ENCODE measurements around the gene MYH13. TPM values are rescaled to one million over a fixed set of nuclear protein-coding genes. Genes with fewer than 3 reads are reported as not detected.
A peak's percentile ranks its signal among the peaks of the same experiment; 100 is the strongest.

The MYH13 gene
- total and polyA plus RNA-seq, 2 of the 13 experiments (the other 11 are each of a cell fraction or from before 2014, with no cell fraction given), result not detected

GRCh38 chr17:10380631-10381408 is 8.0 kb upstream of the MYH13 start:
- BruUV-seq (replicated peaks), result no TSS peak

GRCh38 chr17:10370016-10370608 is 2.7 kb downstream of the MYH13 start:
- ATAC-seq (no peak), DNase-seq (ENCODE audit: low spot score) (no peak), FAIRE-seq (no peak)
- H3K27ac ChIP-seq (ENCODE audit: extremely low read length, insufficient read depth, low read length), result no peak overlapping the region
- H3K36me3 ChIP-seq (replicated peaks in 1 of 2; ENCODE audit: control insufficient read depth in 1 of 2, insufficient read depth in 2 of 2, low read length in 2 of 2), result no peaks in the 10 kb centered on the region
- H3K79me2 ChIP-seq (ENCODE audit: insufficient read depth, low read length), result no peaks in the 10 kb centered on the region
- no peaks in the 10 kb centered on the region for H4K20me1 ChIP-seq (ENCODE audit: insufficient read depth, low read length)
- CTCF ChIA-PET (ENCODE audit: low intra/inter-chr PET ratio, low total read pairs), result no interaction called here
- no peak overlapping the region for H3K4me3 ChIP-seq (replicated peaks in 1 of 3; ENCODE audit: insufficient read depth in 1 of 3, low read depth in 2 of 3, low read length in 3 of 3)
- intact Hi-C loops (cut with micrococcal nuclease; ENCODE audit: unreplicated experiment), result no loop called here
- H2AFZ ChIP-seq (ENCODE audit: low read length), result no peak overlapping the region
- H3K4me2 ChIP-seq (ENCODE audit: low read depth, low read length), result no peak overlapping the region
- 21% methylated on average over 7 of the region's 7 CpGs for WGBS (ENCODE audit: low lambda C conversion rate)
- no peaks in the 10 kb centered on the region for H3K27me3 ChIP-seq (ENCODE audit: control insufficient read depth in 1 of 2, insufficient read depth in 2 of 2, low read length in 2 of 2)
- H3K4me1 ChIP-seq (ENCODE audit: insufficient read depth, low read length), result no peaks in the 10 kb centered on the region
- H3K9me3 ChIP-seq (ENCODE audit: low read length), result no peaks in the 10 kb centered on the region
- in situ Hi-C loops (cut with HindIII; ENCODE audit: extremely low pct_ligation_motif_present, low pct_unique_long_range_greater_than_20kb), result no loop called here
- POLR2A ChIA-PET, result no interaction called here
- no peak overlapping the region for H3K9ac ChIP-seq (ENCODE audit: insufficient read depth, low read depth, low read length)
- TF ChIP-seq GLI4 (CRISPR knock-in tag; IDR thresholded peaks at IDR 0.05; ENCODE audit: borderline replicate concordance) (no peak), ARNT (IDR thresholded peaks at IDR 0.05) (no peak), ZNF234 (CRISPR knock-in tag; conservative IDR thresholded peaks at IDR 0.05) (no peak), ZKSCAN5 (CRISPR knock-in tag; IDR thresholded peaks at IDR 0.05) (no peak), ZSCAN31 (CRISPR knock-in tag; IDR thresholded peaks at IDR 0.05; ENCODE audit: low read depth) (no peak), SATB2 (CRISPR knock-in tag; IDR thresholded peaks at IDR 0.05) (no peak), ZC3H4 (CRISPR knock-in tag; IDR thresholded peaks at IDR 0.05; ENCODE audit: borderline replicate concordance) (no peak), ZNF839 (CRISPR knock-in tag; IDR thresholded peaks at IDR 0.05; ENCODE audit: borderline replicate concordance) (no peak), RFX5 (IDR thresholded peaks at IDR 0.05; ENCODE audit: low read depth, low read length) (no peak), TFDP2 (CRISPR knock-in tag; IDR thresholded peaks at IDR 0.05) (no peak), NONO (IDR thresholded peaks at IDR 0.05) (no peak), NONO (CRISPR knock-in tag; conservative IDR thresholded peaks at IDR 0.05) (no peak), ZNF792 (CRISPR knock-in tag; IDR thresholded peaks at IDR 0.05) (no peak), TBP (CRISPR knock-in tag; IDR thresholded peaks at IDR 0.05) (no peak)
- BruUV-seq (replicated peaks), result no TSS peak

More at GRCh38 chr17:10380631-10381408, 8.0 kb upstream of the MYH13 start:
- Histone ChIP-seq H3K27ac (ENCODE audit: extremely low read length, insufficient read depth, low read length) (no peak overlapping the region), H3K4me3 (replicated peaks in 1 of 3; ENCODE audit: insufficient read depth in 1 of 3, low read depth in 2 of 3, low read length in 3 of 3) (no peak overlapping the region), H3K27me3 (ENCODE audit: control insufficient read depth in 1 of 2, insufficient read depth in 2 of 2, low read length in 2 of 2) (no peaks in the 10 kb centered on the region), H3K36me3 (replicated peaks in 1 of 2; ENCODE audit: control insufficient read depth in 1 of 2, insufficient read depth in 2 of 2, low read length in 2 of 2) (no peaks in the 10 kb centered on the region), H2AFZ (ENCODE audit: low read length) (no peak overlapping the region), H3K79me2 (ENCODE audit: insufficient read depth, low read length) (no peaks in the 10 kb centered on the region), H3K4me2 (ENCODE audit: low read depth, low read length) (no peak overlapping the region), H3K9me3 (ENCODE audit: low read length) (no peaks in the 10 kb centered on the region), H4K20me1 (ENCODE audit: insufficient read depth, low read length) (no peaks in the 10 kb centered on the region), H3K9ac (ENCODE audit: insufficient read depth, low read depth, low read length) (no peak overlapping the region), H3K4me1 (ENCODE audit: insufficient read depth, low read length) (no peaks in the 10 kb centered on the region)
- 62% methylated on average over 3 of the region's 3 CpGs for WGBS (ENCODE audit: low lambda C conversion rate)
- CTCF ChIA-PET (ENCODE audit: low intra/inter-chr PET ratio, low total read pairs), result no interaction called here
- intact Hi-C loops (cut with micrococcal nuclease; ENCODE audit: unreplicated experiment) (no loop called here), in situ Hi-C loops (cut with HindIII; ENCODE audit: extremely low pct_ligation_motif_present, low pct_unique_long_range_greater_than_20kb) (no loop called here)
- POLR2A ChIA-PET, result no interaction called here
- ATAC-seq (no peak), DNase-seq (ENCODE audit: low spot score) (no peak), FAIRE-seq (no peak)
- 0 out of 2 replicates have a peak, but pooled peaks have one; percentile 25 for TF ChIP-seq ZNF629 (CRISPR knock-in tag; conservative IDR thresholded peaks at IDR 0.05)
- no peak for TF ChIP-seq ZNF160 (CRISPR knock-in tag; IDR thresholded peaks at IDR 0.05)

Measured in HepG2 (cell line).